ENCODE data around the gene TMCC1.

GRCh38 chr3:129929383-129929782 lies 35.9 kb upstream of the TMCC1 start:
- TF ChIP-seq CTCF (IDR thresholded peaks at IDR 0.05) (no peak), POLR2A (IDR thresholded peaks at IDR 0.05) (no peak)
